CMK (cell line): Measurements from ENCODE around the gene CNTRL.

ENCODE experiments used
- DNase-seq: peaks from one replicate; pipeline ENCODE4 v3.0.0-alpha.2; 2010; ENCODE audit warnings: low read depth

CNTRL gene

GRCh38 chr9:121179930-121180681 lies 105.4 kb downstream of the CNTRL start:
- DNase-seq: no peak

- DNase-seq: no peak
These were observed 107.5 kb downstream of the CNTRL start for GRCh38 chr9:121182101-121182836.

- no peak for DNase-seq
These were observed 108.2 kb downstream of the CNTRL start for GRCh38 chr9:121182989-121183388.

GRCh38 chr9:121183666-121184423 lies 109.1 kb downstream of the CNTRL start:
- DNase-seq: no peak

- no peak for DNase-seq
These were observed 109.7 kb downstream of the CNTRL start for GRCh38 chr9:121184463-121184862.

- DNase-seq: no peak
These were observed 110.5 kb downstream of the CNTRL start for GRCh38 chr9:121185178-121185745.

- DNase-seq: no peak
These were observed 111.1 kb downstream of the CNTRL start for GRCh38 chr9:121185774-121186403.

GRCh38 chr9:121187636-121188305 lies 113.0 kb downstream of the CNTRL start:
- DNase-seq: no peak

- DNase-seq: no peak
These were observed 114.3 kb downstream of the CNTRL start for GRCh38 chr9:121189006-121189405.

GRCh38 chr9:121189660-121190059 lies 114.9 kb downstream of the CNTRL start:
- no peak for DNase-seq

GRCh38 chr9:121191235-121191634 lies 116.5 kb downstream of the CNTRL start:
- no peak for DNase-seq

GRCh38 chr9:121192518-121192917 lies 117.8 kb downstream of the CNTRL start:
- DNase-seq: no peak

GRCh38 chr9:121192959-121193640 lies 118.3 kb downstream of the CNTRL start:
- no peak for DNase-seq

GRCh38 chr9:121194730-121195129 lies 120.0 kb downstream of the CNTRL start:
- DNase-seq: no peak

- no peak for DNase-seq
These were observed 121.6 kb downstream of the CNTRL start for GRCh38 chr9:121196389-121196788.

- DNase-seq: no peak
These were observed 122.4 kb downstream of the CNTRL start for GRCh38 chr9:121197132-121197531.

GRCh38 chr9:121198512-121199042 lies 123.8 kb downstream of the CNTRL start:
- no peak for DNase-seq

- DNase-seq: no peak
These were observed 125.2 kb downstream of the CNTRL start for GRCh38 chr9:121199921-121200320.

GRCh38 chr9:121200356-121200755 lies 125.6 kb downstream of the CNTRL start:
- DNase-seq: no peak

GRCh38 chr9:121201045-121201737 lies 126.4 kb downstream of the CNTRL start:
- DNase-seq: peak; percentile 24
